ENCODE data around the gene RGS21.

Gene RGS21

GRCh38 chr1:192379554-192379953 lies 62.8 kb downstream of the RGS21 start:
- no peak for DNase-seq

GRCh38 chr1:192382758-192383157 lies 66.0 kb downstream of the RGS21 start:
- DNase-seq: no peak

GRCh38 chr1:192386051-192386650 lies 69.4 kb downstream of the RGS21 start:
- DNase-seq: no peak

- no peak for DNase-seq
These were observed 78.4 kb downstream of the RGS21 start for GRCh38 chr1:192395211-192395610.

- no peak for DNase-seq
These were observed 79.1 kb downstream of the RGS21 start for GRCh38 chr1:192395895-192396294.

GRCh38 chr1:192399161-192399560 lies 82.4 kb downstream of the RGS21 start:
- no peak for DNase-seq

GRCh38 chr1:192401825-192402224 lies 85.0 kb downstream of the RGS21 start:
- no peak for DNase-seq

GRCh38 chr1:192402571-192402970 lies 85.8 kb downstream of the RGS21 start:
- no peak for DNase-seq

GRCh38 chr1:192407206-192407605 lies 90.4 kb downstream of the RGS21 start:
- no peak for DNase-seq
